Neural progenitor cell (in vitro differentiated cells): Measurements from ENCODE around the gene RNPEPL1. TPM values are rescaled to one million over a fixed set of nuclear protein-coding genes. Genes with fewer than 3 reads are reported as not detected.

Experiments
- DNase-seq: peaks from one replicate; pipeline ENCODE4 v3.0.0-alpha.2; 2016; ENCODE audit warnings: low spot score
- H2AFZ ChIP-seq: fragments of 200-600 bp; sonication (generic); replicated peaks from 2 replicates; pipeline ENCODE4 v1.6.1; 2016; ENCODE audit warnings: antibody characterized with exemption
- H3F3A ChIP-seq: fragments of 200-600 bp; sonication (generic); 2 replicates; pipeline ENCODE4 v1.6.1; 2016; ENCODE audit warnings: antibody characterized with exemption, low read depth
- H3K27ac ChIP-seq: fragments of 200-600 bp; sonication (generic); 2 replicates; pipeline ENCODE4 v1.5.1; 2016; ENCODE audit warnings: mild to moderate bottlenecking
- H3K27me3 ChIP-seq: fragments of 200-600 bp; sonication (generic); 2 replicates; pipeline ENCODE4 v1.6.1; 2016; ENCODE audit warnings: mild to moderate bottlenecking, moderate library complexity
- H3K36me3 ChIP-seq: fragments of 200-600 bp; sonication (generic); 2 replicates; pipeline ENCODE4 v1.5.1; 2016
- H3K4me1 ChIP-seq: fragments of 200-600 bp; sonication (generic); 2 replicates; pipeline ENCODE4 v1.6.1; 2016; ENCODE audit warnings: mixed run types
- H3K4me2 ChIP-seq: fragments of 200-600 bp; sonication (generic); 2 replicates; pipeline ENCODE4 v1.6.1; 2016
- H3K4me3 ChIP-seq: fragments of 200-600 bp; sonication (generic); 2 replicates; pipeline ENCODE4 v1.5.1; 2016
- H3K79me2 ChIP-seq: fragments of 200-600 bp; sonication (generic); 2 replicates; pipeline ENCODE4 v1.6.1; 2016; ENCODE audit warnings: low read depth
- H3K9ac ChIP-seq: fragments of 200-600 bp; sonication (generic); 2 replicates; pipeline ENCODE4 v1.6.1; 2016
- H3K9me3 ChIP-seq: fragments of 200-600 bp; sonication (generic); 2 replicates; pipeline ENCODE4 v1.5.1; 2016; ENCODE audit warnings: low read depth
- H4K20me1 ChIP-seq: fragments of 200-600 bp; sonication (generic); 2 replicates; pipeline ENCODE4 v1.6.1; 2016; ENCODE audit warnings: low read depth
- H3K27ac Mint-ChIP-seq: 3 replicates; pipeline ENCODE4 v1.8.0; 2021; ENCODE audit warnings: mixed read lengths
- H3K27me3 Mint-ChIP-seq: 2 replicates; pipeline ENCODE4 v1.8.0; 2022; ENCODE audit warnings: low read depth, mild to moderate bottlenecking, inconsistent platforms, moderate library complexity, mixed read lengths; ENCODE audit not compliant: insufficient read depth
- H3K36me3 Mint-ChIP-seq: 3 replicates; pipeline ENCODE4 v1.8.0; 2021; ENCODE audit warnings: mixed read lengths
- H3K4me1 Mint-ChIP-seq: 3 replicates; pipeline ENCODE4 v1.8.0; 2021; ENCODE audit warnings: mixed read lengths
- H3K4me3 Mint-ChIP-seq: 3 replicates; pipeline ENCODE4 v1.8.0; 2021; ENCODE audit warnings: mild to moderate bottlenecking, moderate library complexity, mixed read lengths
- H3K9me3 Mint-ChIP-seq: 3 replicates; pipeline ENCODE4 v1.8.0; 2020; ENCODE audit warnings: mixed read lengths
- CTCF ChIP-seq: fragments of 200-600 bp; sonication (generic); IDR thresholded peaks from 2 replicates; pipeline ENCODE4 v1.5.1; 2017; ENCODE audit warnings: antibody characterized with exemption, mild to moderate bottlenecking
- EZH2 ChIP-seq: fragments of 200-600 bp; sonication (generic); IDR thresholded peaks from 2 replicates; pipeline ENCODE4 v1.6.1; 2017; ENCODE audit warnings: antibody characterized with exemption, mild to moderate bottlenecking, moderate library complexity
- EZH2phosphoT487 ChIP-seq: fragments of 200-600 bp; sonication (generic); IDR thresholded peaks from 2 replicates; pipeline ENCODE4 v1.6.1; 2017; ENCODE audit warnings: antibody characterized with exemption
- total RNA-seq: library from RNA; depleted of rRNA; stranded (reverse); fragments of >200 nt; gene quantifications from 2 replicates; pipeline ENCODE4 v1.2.3, GENCODE V29; 2015; ENCODE audit warnings: low replicate concordance

The RNPEPL1 gene
- total RNA-seq, 1 donor from 2014 or later: 2.7 TPM

- no peaks in the 10 kb centered on the region for H3K36me3 ChIP-seq
- TF ChIP-seq EZH2 (no peak), CTCF (no peak), EZH2phosphoT487 (no peak)
- DNase-seq: peak; percentile 0
- H3K27me3 ChIP-seq: peaks cover 34% of the 10 kb centered on the region
- no peak overlapping the region for H2AFZ ChIP-seq
- peaks cover 11% of the 10 kb centered on the region for H3K79me2 ChIP-seq
- peaks cover 16% of the 10 kb centered on the region for H3K36me3 Mint-ChIP-seq
- peaks cover 7% of the 10 kb centered on the region for H3K9me3 ChIP-seq
- no peak overlapping the region for H3K27ac Mint-ChIP-seq
- no peak overlapping the region for H3K4me3 ChIP-seq
- no peak overlapping the region for H3K27ac ChIP-seq
- peaks cover 3% of the 10 kb centered on the region for H3K4me1 ChIP-seq
- H3K9ac ChIP-seq: no peak overlapping the region
- H3F3A ChIP-seq: peaks cover 20% of the 10 kb centered on the region
- peaks cover 11% of the 10 kb centered on the region for H3K9me3 Mint-ChIP-seq
- H3K4me1 Mint-ChIP-seq: peaks cover 23% of the 10 kb centered on the region
- H3K4me2 ChIP-seq: no peak overlapping the region
- H3K27me3 Mint-ChIP-seq: no peaks in the 10 kb centered on the region
- peaks cover 30% of the 10 kb centered on the region for H4K20me1 ChIP-seq
- H3K4me3 Mint-ChIP-seq: no peak overlapping the region
Observed at GRCh38 chr2:240555541-240556250, 12.6 kb upstream of the RNPEPL1 start.

- Histone ChIP-seq H2AFZ (no peak overlapping the region), H3K79me2 (peaks cover 11% of the 10 kb centered on the region), H3F3A (peaks cover 20% of the 10 kb centered on the region), H3K9ac (no peak overlapping the region), H3K27me3 (peaks cover 34% of the 10 kb centered on the region), H3K36me3 (no peaks in the 10 kb centered on the region), H3K4me3 (no peak overlapping the region), H3K9me3 (no peaks in the 10 kb centered on the region), H3K4me1 (peaks cover 3% of the 10 kb centered on the region), H3K4me2 (no peak overlapping the region), H3K27ac (no peak overlapping the region), H4K20me1 (peaks cover 30% of the 10 kb centered on the region)
- Mint-ChIP-seq H3K4me3 (peak overlapping the region; percentile 43), H3K4me1 (peaks cover 28% of the 10 kb centered on the region), H3K27ac (peak overlapping the region; percentile 21), H3K27me3 (no peaks in the 10 kb centered on the region), H3K9me3 (peaks cover 3% of the 10 kb centered on the region), H3K36me3 (peaks cover 8% of the 10 kb centered on the region)
- peak; percentile 59 for DNase-seq
- TF ChIP-seq EZH2 (no peak), EZH2phosphoT487 (no peak), CTCF (peak; percentile 49)
Observed at GRCh38 chr2:240556553-240557100, 11.7 kb upstream of the RNPEPL1 start.

GRCh38 chr2:240557101-240557751 is 11.1 kb upstream of the RNPEPL1 start:
- peak; percentile 7 for DNase-seq
- Mint-ChIP-seq H3K36me3 (peaks cover 3% of the 10 kb centered on the region), H3K27me3 (no peaks in the 10 kb centered on the region), H3K27ac (no peak overlapping the region), H3K4me3 (no peak overlapping the region), H3K9me3 (no peaks in the 10 kb centered on the region), H3K4me1 (peaks cover 30% of the 10 kb centered on the region)
- H3K4me1 ChIP-seq: peaks cover 3% of the 10 kb centered on the region
- peaks cover 11% of the 10 kb centered on the region for H3K79me2 ChIP-seq
- no peak overlapping the region for H3K27ac ChIP-seq
- H3K9me3 ChIP-seq: no peaks in the 10 kb centered on the region
- TF ChIP-seq EZH2 (no peak), EZH2phosphoT487 (no peak), CTCF (no peak)
- H2AFZ ChIP-seq: no peak overlapping the region
- peak overlapping the region; percentile 90 for H3K4me2 ChIP-seq
- H3K36me3 ChIP-seq: no peaks in the 10 kb centered on the region
- H3F3A ChIP-seq: peaks cover 20% of the 10 kb centered on the region
- peaks cover 34% of the 10 kb centered on the region for H3K27me3 ChIP-seq
- H4K20me1 ChIP-seq: peaks cover 30% of the 10 kb centered on the region
- no peak overlapping the region for H3K9ac ChIP-seq
- H3K4me3 ChIP-seq: peak overlapping the region; percentile 47
